Right lobe of liver (tissue), 6 donors: ENCODE results near the gene CEP128. TPM values are rescaled to one million over a fixed set of nuclear protein-coding genes. Genes with fewer than 3 reads are reported as not detected.

ENCODE experiments used
- ATAC-seq, 4 donors: fragments of 200-7000 bp; cut with Tn5 transposase; one replicate each; pipeline ENCODE4 v1.9.1; 2020; ENCODE audit warnings: mild to moderate bottlenecking in 4 of 4, moderate library complexity in 4 of 4
- DNase-seq, 3 donors: peaks; one replicate each; pipeline ENCODE4 v3.0.0-alpha.2; 2020
- H3K27ac ChIP-seq, 3 donors: fragments of 200-600 bp; one replicate each; pipeline ENCODE4 v1.8.0; 2022
- H3K27me3 ChIP-seq, 2 donors: fragments of 200-600 bp; one replicate each; pipeline ENCODE4 v1.8.0; 2022
- H3K36me3 ChIP-seq, 4 donors: fragments of 200-600 bp; sonication (generic) in 1 of 4; one replicate each; pipeline versions ENCODE4 v1.5.1 to v1.8.0; 2017 to 2022; ENCODE audit warnings: control low read depth in 1 of 4
- H3K4me1 ChIP-seq, 4 donors: fragments of 200-600 bp; sonication (generic) in 1 of 4; one replicate each; pipeline versions ENCODE4 v1.5.1 to v1.8.0; 2017 to 2022; ENCODE audit warnings: control low read depth in 1 of 4
- H3K4me3 ChIP-seq, 3 donors: fragments of 200-600 bp; one replicate each; pipeline ENCODE4 v1.8.0; 2022
- H3K9me3 ChIP-seq, 4 donors: fragments of 200-600 bp; sonication (generic) in 1 of 4; one replicate each; pipeline versions ENCODE4 v1.5.1 to v1.8.0; 2017 to 2022; ENCODE audit warnings: control low read depth in 1 of 4
- POLR2A ChIP-seq: fragments of 450-650 bp; IDR thresholded peaks from one replicate; pipeline ENCODE4 v1.6.1; 2017; ENCODE audit warnings: antibody characterized with exemption, mild to moderate bottlenecking
- WGBS: methylation state at CpG from one replicate; pipeline ENCODE4 v1.1.6; 2018; ENCODE audit warnings: low coverage, low lambda C conversion rate; ENCODE audit not compliant: insufficient coverage; ENCODE audit errors: missing lambda C conversion rate; 5-methylcytosine and 5-hydroxymethylcytosine counted together
- intact Hi-C, 2 donors: fragments of 100-400 bp; cut with DNase I; formaldehyde crosslinking; loops; one replicate each; pipeline versions ENCODE4 v1.11.2 to v1.14.1; 2022
- total RNA-seq, 6 experiments: library from RNA; depleted of rRNA in 2 of 6; stranded (reverse); fragments of >200 nt in 2 of 6; fragmentation: NEBNext Ultra II Directional in 3 of 6; extraction: Animal tissue kit (Norgen Biotek cat#: 25700) in 3 of 6; gene quantifications; one replicate each; pipeline versions ENCODE4 v1.1.0 to v1.2.4, GENCODE V29; 2016 to 2023
- TF ChIP-seq, protein P1 (sequence below), 4 donors: fragments of 200-600 bp in 3 of 4; fragments of 450-650 bp in 1 of 4; IDR thresholded peaks; one replicate each; pipeline versions ENCODE4 v1.5.1 to v1.8.0; 2016 to 2022; ENCODE audit warnings: antibody characterized with exemption in 4 of 4, mild to moderate bottlenecking in 2 of 4
- donor health status: DM: no; HTN: yes; CAD: no.
- donor health status: DM: no; HTN: no; CAD: no.
- donor health status: DM: no; HTN: no; CAD: no.
- donor health status: DM: no; HTN: yes; CAD: no.
- donor health status: DM: no; HTN: yes; CAD: no.

The CEP128 gene
- total RNA-seq, 6 experiments from 2014 or later: 0.81 to 9.5 (median 1.7) TPM

DNA sequence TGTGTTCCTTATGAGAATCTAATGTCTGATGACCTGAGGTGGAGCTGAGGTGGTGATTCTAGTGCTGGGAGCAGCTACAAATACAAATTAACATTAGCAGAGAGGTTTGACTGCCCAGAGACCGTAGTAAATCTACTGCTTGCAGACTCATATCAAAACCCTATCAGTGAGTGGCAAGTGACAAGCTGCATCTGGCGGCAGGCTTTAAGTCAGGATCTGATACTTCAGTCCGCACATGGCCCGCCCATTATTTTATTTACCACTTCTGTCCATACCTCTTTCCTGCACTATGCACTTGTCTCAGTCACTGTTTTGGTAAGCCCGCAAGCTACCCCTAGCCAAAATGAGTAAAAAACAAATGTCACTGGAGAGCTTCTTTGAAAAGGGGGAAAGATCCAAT, 11.4 kb downstream of the CEP128 start:
- Histone ChIP-seq H3K27me3 (no peaks in the 10 kb centered on the region), H3K4me3 (no peak overlapping the region), H3K4me1 (peaks cover 0 to 9% (median 0%) of the 10 kb centered on the region in 4 donors), H3K27ac (no peak overlapping the region), H3K36me3 (no peaks in the 10 kb centered on the region), H3K9me3 (no peaks in the 10 kb centered on the region)
- WGBS: 79% methylated on average over 5 of the region's 5 CpGs
- ATAC-seq: no peak
- DNase-seq: no peak
- TF ChIP-seq POLR2A: no peak
- intact Hi-C loops: no loop called here

DNA sequence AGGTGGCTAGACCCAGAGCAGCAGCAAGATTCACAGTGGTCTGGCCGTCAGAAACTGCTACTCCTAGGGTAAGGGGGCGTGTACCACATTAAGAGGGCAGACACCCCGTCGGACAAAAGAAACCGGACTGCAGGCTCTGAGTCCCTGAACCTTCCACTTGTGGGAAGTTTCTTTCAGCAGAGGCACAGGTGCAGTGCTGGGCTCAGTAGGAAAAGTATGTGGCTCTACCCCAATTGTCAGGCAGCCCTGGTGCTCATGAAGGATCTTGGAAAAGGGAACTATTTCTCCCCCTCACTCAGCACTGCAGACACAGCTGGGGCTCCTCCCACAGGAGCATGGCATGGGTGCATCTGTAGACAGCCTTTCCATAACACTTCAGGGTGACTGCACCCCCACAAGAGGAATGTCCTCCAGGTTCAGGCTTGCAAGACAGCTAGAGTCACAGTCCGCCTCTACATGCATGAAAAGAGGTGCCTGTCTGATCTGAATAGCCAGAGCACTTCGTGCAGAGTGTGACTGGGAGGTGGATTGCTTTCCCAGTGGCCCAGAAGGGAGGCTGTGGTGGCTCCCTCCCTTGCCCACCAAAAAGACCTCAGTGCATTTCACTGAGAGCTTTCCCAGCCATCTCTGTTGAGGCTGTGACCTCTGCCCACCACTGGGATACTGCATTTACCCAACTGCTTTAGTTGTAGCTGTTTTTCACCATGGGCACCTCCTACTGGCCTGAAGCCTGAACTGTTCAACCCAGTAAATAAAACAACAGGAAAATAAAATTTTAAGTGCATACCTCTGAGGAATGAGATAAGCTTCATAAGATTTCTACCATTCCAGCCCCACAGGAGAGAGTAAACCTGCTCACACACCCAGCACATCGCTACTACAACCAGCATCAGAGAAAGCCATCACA, 14.2 kb downstream of the CEP128 start:
- no peak for ATAC-seq
- Histone ChIP-seq H3K27ac (no peak overlapping the region), H3K27me3 (no peaks in the 10 kb centered on the region), H3K36me3 (no peaks in the 10 kb centered on the region), H3K4me1 (peaks cover 0 to 4% (median 0%) of the 10 kb centered on the region in 4 donors), H3K4me3 (no peak overlapping the region), H3K9me3 (no peaks in the 10 kb centered on the region)
- WGBS: 100% methylated on average over 1 of the region's 8 CpGs
- no peak for TF ChIP-seq POLR2A
- TF ChIP-seq, protein P1, sequence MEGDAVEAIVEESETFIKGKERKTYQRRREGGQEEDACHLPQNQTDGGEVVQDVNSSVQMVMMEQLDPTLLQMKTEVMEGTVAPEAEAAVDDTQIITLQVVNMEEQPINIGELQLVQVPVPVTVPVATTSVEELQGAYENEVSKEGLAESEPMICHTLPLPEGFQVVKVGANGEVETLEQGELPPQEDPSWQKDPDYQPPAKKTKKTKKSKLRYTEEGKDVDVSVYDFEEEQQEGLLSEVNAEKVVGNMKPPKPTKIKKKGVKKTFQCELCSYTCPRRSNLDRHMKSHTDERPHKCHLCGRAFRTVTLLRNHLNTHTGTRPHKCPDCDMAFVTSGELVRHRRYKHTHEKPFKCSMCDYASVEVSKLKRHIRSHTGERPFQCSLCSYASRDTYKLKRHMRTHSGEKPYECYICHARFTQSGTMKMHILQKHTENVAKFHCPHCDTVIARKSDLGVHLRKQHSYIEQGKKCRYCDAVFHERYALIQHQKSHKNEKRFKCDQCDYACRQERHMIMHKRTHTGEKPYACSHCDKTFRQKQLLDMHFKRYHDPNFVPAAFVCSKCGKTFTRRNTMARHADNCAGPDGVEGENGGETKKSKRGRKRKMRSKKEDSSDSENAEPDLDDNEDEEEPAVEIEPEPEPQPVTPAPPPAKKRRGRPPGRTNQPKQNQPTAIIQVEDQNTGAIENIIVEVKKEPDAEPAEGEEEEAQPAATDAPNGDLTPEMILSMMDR (IDR thresholded peaks at IDR 0.05): no peak
- intact Hi-C loops: no loop called here
- DNase-seq: no peak

DNA sequence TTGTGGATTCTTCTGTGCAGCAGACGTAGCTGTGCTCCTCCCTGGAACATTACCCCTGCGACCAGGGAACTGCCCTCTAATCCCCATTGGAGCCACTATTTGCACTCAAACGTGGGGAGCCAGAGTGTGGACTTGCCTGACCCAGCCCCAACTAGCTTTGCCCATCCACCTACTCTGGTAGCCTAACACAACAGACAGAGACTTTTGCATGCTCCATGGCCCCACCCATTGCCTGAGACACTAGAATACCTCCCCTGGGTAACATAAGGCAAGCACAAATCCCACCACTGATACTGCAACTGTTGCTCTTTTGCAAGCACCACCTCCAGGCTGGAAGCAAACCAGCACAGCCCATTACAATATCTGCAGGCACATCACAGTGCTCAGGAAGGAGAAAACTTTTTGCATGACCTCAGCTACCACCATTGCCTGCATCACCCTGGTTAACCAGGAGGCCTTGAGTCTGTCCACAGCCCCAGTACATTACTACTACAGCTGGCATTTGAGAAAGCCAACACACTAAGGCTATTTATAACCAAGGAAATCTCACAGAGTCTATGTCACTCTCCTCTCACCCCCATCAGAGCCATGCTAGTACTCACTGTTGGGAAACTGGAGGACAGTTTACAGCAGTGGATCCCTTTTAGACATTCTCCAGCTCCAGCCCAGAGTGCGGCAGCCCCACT, 15.0 kb downstream of the CEP128 start:
- intact Hi-C loops: no loop called here
- Histone ChIP-seq H3K36me3 (no peaks in the 10 kb centered on the region), H3K27ac (no peak overlapping the region), H3K27me3 (no peaks in the 10 kb centered on the region), H3K9me3 (no peaks in the 10 kb centered on the region), H3K4me3 (no peak overlapping the region), H3K4me1 (peaks cover 0 to 4% (median 0%) of the 10 kb centered on the region in 4 donors)
- ATAC-seq: no peak
- TF ChIP-seq POLR2A: no peak
- 100% methylated on average over 1 of the region's 4 CpGs for WGBS
- DNase-seq: no peak

DNA sequence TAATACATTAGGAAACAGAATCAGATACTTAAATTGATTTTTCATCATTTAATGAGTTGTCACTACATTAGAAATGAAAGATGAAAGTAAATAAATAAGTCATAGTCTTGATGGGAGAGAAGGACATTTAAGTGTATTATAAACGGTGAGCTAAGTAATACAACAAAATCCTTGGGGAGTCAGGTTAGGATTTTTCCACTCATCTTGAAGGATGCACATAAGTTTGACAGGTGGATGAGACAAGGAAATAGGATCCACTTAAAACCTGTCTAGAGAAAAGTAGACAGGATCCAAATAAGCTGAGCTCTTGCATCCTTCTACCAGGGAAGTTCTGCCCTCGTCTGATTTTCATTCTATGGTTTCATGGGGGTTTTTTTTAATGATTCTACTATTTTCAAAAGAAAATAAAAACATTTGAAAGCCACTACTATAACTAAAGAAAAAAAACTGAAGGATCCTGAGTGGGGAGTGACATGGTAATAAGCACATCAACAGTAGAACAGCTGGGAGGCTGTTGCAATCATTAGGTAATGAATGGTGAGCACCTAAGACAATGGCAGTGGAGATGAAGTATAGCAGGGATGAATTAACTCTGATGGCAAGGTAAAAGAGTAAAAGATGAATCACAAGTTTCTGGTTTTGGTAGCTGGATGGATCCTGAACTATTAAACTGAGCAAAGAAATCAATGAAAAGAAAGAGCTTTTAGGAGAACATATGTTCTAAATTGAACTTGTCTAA, 17.0 kb downstream of the CEP128 start:
- intact Hi-C loops: no loop called here
- Histone ChIP-seq H3K9me3 (no peaks in the 10 kb centered on the region), H3K36me3 (no peaks in the 10 kb centered on the region), H3K27ac (no peak overlapping the region), H3K4me1 (no peaks in the 10 kb centered on the region), H3K4me3 (no peak overlapping the region), H3K27me3 (no peaks in the 10 kb centered on the region)
- no peak for DNase-seq
- no peak for TF ChIP-seq POLR2A
- no peak for ATAC-seq
- WGBS: 95% methylated on average over 2 of the region's 2 CpGs

DNA sequence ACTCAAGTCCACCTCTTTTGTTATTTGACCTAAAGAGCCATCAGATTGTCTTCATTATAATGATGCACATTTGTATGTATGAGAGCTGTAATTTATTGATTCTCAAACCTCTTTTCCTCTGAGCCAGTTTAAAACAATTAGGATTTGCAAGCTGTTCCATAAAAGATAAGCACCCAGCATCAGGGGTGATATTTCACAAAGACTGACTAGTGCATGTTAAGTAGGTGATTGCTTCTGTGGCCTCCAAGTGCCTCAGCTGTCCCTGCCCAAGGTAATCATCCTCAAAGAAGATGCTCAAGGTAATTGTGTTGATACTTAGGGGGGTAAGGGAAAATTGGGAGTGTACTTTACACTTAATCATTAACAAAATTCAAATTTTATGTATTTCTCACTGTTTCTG, 18.2 kb downstream of the CEP128 start:
- intact Hi-C loops: no loop called here
- H3K9me3 ChIP-seq: no peaks in the 10 kb centered on the region
- H3K27me3 ChIP-seq: no peaks in the 10 kb centered on the region
- TF ChIP-seq POLR2A: no peak
- TF ChIP-seq, protein P1 (IDR thresholded peaks at IDR 0.05): no peak
- H3K27ac ChIP-seq: no peak overlapping the region
- H3K4me3 ChIP-seq: no peak overlapping the region
- H3K36me3 ChIP-seq: no peaks in the 10 kb centered on the region
- H3K4me1 ChIP-seq: no peaks in the 10 kb centered on the region
- DNase-seq (no peak), ATAC-seq (no peak)
